ENCODE measurements around the gene CLDN5. TPM values are rescaled to one million over a fixed set of nuclear protein-coding genes. Genes with fewer than 3 reads are reported as not detected.

Gene CLDN5, protein sequence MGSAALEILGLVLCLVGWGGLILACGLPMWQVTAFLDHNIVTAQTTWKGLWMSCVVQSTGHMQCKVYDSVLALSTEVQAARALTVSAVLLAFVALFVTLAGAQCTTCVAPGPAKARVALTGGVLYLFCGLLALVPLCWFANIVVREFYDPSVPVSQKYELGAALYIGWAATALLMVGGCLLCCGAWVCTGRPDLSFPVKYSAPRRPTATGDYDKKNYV
- total RNA-seq: 465 and 759 TPM in 2 replicates

DNA sequence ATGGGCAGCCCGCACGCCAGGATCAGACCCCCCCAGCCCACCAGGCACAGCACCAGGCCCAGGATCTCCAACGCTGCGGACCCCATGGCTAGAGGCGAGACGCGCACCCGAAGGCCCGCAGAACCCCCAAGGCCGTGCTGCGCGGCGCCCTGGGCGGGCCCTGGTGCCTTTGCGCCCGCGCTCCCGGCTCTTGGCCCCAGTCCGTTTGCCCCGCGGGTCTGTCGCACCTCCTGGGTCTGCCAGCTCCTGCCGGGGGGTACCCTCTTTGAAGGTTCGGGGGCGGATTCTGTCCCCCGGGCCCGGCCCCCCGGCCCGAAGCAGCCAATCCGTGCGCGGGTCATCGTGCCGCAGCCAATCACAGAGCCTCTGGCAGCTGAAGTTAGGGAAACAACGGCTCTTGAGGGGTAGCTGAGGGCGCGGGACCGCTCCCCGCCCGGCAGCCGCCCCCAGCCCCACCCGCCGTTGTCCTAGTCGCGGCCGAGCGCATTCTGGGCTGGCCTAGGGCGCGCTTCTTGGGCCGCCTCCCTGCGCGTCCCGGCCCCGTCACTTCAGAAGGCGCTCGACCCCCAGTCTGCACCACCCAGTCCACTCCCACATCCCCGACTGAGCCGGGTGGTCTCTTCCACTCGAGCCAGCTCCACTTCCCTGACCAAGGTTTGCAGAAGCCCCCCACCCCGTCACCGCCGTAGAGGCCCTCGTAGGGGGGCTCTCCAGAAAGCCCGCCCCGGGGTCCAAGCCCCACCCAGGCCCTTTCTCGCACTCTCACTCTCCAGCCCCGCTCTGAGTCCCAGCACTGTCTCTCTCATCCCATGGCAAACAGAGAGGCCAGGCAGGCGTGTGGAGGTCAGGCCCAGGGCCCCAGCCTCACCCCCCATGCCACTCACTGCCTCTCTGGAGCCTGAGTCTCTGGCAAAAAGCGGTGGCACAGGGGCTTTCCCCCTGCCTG is at the start of gene CLDN5:
CLDN5 (minus strand) TSS at position 241 of the 946 bp plus-strand sequence; CDS start at position 86, 155 bp downstream.

DNA sequence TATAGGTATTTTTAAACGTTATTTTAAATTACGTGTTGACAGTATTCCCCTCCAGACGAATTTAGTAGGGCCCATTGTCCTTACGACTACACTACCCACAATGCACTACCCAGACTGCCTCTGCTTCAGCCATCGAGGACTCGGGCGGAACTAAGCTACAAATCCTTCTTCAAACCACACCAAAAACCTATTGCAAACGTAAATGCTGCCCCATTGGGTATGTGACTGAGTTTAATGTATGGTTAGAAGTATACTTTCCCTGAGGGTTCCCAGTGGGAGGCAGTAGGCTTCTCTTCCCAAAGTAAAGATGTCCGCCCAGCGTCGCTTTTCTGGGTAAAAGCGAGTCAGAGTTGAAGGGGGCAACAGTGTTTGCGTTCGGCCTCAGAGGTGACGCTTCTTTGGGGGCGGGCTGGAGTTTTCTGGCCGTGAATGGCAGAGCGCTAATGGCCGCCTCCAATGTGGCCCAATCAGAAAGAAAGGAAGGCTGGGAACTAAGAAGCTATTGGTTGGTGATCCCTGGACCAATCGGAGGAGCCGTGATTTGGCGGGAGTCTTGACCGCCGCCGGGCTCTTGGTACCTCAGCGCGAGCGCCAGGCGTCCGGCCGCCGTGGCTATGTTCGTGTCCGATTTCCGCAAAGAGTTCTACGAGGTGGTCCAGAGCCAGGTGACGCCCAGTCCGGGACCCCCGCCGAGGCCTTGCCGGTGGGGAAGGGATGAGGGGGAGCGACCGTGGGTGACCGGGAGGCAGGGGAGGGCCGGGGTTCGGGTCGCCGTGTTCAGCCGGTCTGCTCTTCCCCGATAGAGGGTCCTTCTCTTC is 44.6 kb downstream of the CLDN5 start, which contains the start of gene CDC45:
CDC45 (plus strand) TSS at position 566 of the 818 bp plus-strand sequence; CDS start at position 615, 49 bp downstream.

DNA sequence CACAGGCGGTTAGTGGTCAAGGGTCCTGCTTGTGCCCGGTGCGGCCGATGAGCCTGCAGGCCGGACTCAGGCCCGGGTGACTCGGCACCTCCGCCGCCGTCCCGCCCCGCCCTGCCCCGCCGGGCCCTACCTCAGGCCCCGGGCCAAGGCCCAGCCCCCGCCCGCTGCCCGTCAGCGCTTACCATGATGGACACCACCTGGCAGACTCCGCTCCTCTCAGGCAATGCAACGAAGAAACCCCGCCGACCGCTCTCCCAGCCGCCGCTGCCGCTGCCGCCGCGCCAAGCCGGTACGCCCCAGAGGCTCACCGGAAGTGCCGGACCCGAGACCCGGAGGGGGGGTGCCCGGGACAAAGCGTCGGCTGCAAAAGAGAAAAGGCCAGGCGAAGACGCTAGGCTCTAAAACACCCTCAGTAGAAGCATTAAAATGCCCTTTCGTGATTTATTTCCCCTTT is 45.3 kb downstream of the CLDN5 start, which contains the start of gene UFD1:
UFD1 (minus strand) TSS at position 293 of the 454 bp plus-strand sequence; CDS start at position 185, 108 bp downstream.

Other genes starting within 250 kb of the CLDN5 start
- 3.1 and 3.4 TPM in 2 replicates for gene CLTCL1, start 232.7 kb downstream of the CLDN5 start, total RNA-seq
- 14.5 and 17.1 TPM in 2 replicates for gene HIRA, start 92.7 kb downstream of the CLDN5 start, total RNA-seq
- 22.1 and 25.1 TPM in 2 replicates for gene MRPL40, start 91.9 kb downstream of the CLDN5 start, total RNA-seq
- gene C22orf39, start 76.7 kb downstream of the CLDN5 start, total RNA-seq: 21.7 and 26.4 TPM in 2 replicates
- gene UFD1, start 45.2 kb downstream of the CLDN5 start, total RNA-seq: 93.4 and 97.3 TPM in 2 replicates
- gene CDC45, start 44.5 kb downstream of the CLDN5 start, total RNA-seq: 3.1 and 4.0 TPM in 2 replicates
- 28.1 and 36.5 TPM in 2 replicates for gene SEPTIN5, start 190.1 kb upstream of the CLDN5 start, total RNA-seq
- gene GP1BB, start 199.1 kb upstream of the CLDN5 start, total RNA-seq: 1.5 and 3.3 TPM in 2 replicates
- gene TBX1, start 236.4 kb upstream of the CLDN5 start, total RNA-seq: 38.6 and 40.5 TPM in 2 replicates

Data from dermis lymphatic vessel endothelial cell (primary cell).